GM06990 (cell line): ENCODE results near the gene ZBTB17.
"Not testable (repeated sequence)": the region's sequence is repeated elsewhere in the genome, so short reads cannot be mapped to it uniquely, and the experiment has no call there.

Experiments used
- DNase-seq: peaks from one replicate; pipeline ENCODE4 v3.0.0-alpha.2; 2011; ENCODE audit not compliant: insufficient read length; ENCODE audit errors: extremely low read depth
- H3K27me3 ChIP-seq: replicated peaks from 2 replicates; pipeline ENCODE4 v1.6.0; 2011; ENCODE audit warnings: low read length; ENCODE audit not compliant: control insufficient read depth, insufficient read depth
- H3K36me3 ChIP-seq: 2 replicates; pipeline ENCODE4 v1.5.1; 2011; ENCODE audit warnings: low read length; ENCODE audit not compliant: control insufficient read depth, insufficient read depth
- H3K4me3 ChIP-seq: replicated peaks from 2 replicates; pipeline ENCODE4 v1.5.1; 2011; ENCODE audit warnings: low read depth, mild to moderate bottlenecking, control low read depth, low read length
- CTCF ChIP-seq: IDR thresholded peaks from 2 replicates; pipeline ENCODE4 v1.5.1; 2011; ENCODE audit warnings: low read length, control low read depth, mild to moderate bottlenecking, inconsistent platforms; ENCODE audit not compliant: insufficient read depth, poor library complexity, severe bottlenecking

ZBTB17 gene

GRCh38 chr1:15908597-15908996, 67.3 kb downstream of the ZBTB17 start:
- Histone ChIP-seq H3K36me3 (peaks cover 5% of the 10 kb centered on the region), H3K27me3 (no peaks in the 10 kb centered on the region), H3K4me3 (no peak overlapping the region)
- DNase-seq, result no peak
- TF ChIP-seq CTCF, result no peak

GRCh38 chr1:15902882-15903281, 73.0 kb downstream of the ZBTB17 start:
- Histone ChIP-seq H3K36me3 (no peaks in the 10 kb centered on the region; the same call in none of the 2 replicates), H3K4me3 (no peak overlapping the region), H3K27me3 (no peaks in the 10 kb centered on the region)
- DNase-seq, result no peak
- no peak for TF ChIP-seq CTCF

- no peak for TF ChIP-seq CTCF
These were observed 75.1 kb downstream of the ZBTB17 start for GRCh38 chr1:15900662-15901279.

GRCh38 chr1:15899266-15899665, 76.6 kb downstream of the ZBTB17 start:
- DNase-seq, result no peak
- TF ChIP-seq CTCF, result no peak
- Histone ChIP-seq H3K4me3 (no peak overlapping the region), H3K36me3 (no peaks in the 10 kb centered on the region; the same call in none of the 2 replicates), H3K27me3 (no peaks in the 10 kb centered on the region)

More at GRCh38 chr1:15900662-15901279, 75.1 kb downstream of the ZBTB17 start:
- no peak for DNase-seq
- no peaks in the 10 kb centered on the region; the same call in none of the 2 replicates for H3K36me3 ChIP-seq
- no peak overlapping the region for H3K4me3 ChIP-seq
- H3K27me3 ChIP-seq, result no peaks in the 10 kb centered on the region

GRCh38 chr1:15896841-15897610, 78.9 kb downstream of the ZBTB17 start:
- H3K36me3 ChIP-seq, H3K27me3 ChIP-seq, H3K4me3 ChIP-seq, DNase-seq: not testable (repeated sequence)

GRCh38 chr1:15895233-15895632, 80.7 kb downstream of the ZBTB17 start:
- no peak for TF ChIP-seq CTCF
- DNase-seq, result no peak
- Histone ChIP-seq H3K36me3 (no peaks in the 10 kb centered on the region; the same call in none of the 2 replicates), H3K4me3 (no peak overlapping the region), H3K27me3 (no peaks in the 10 kb centered on the region)

- not testable (repeated sequence) for DNase-seq
These were observed 82.9 kb downstream of the ZBTB17 start for GRCh38 chr1:15892857-15893599.

More at GRCh38 chr1:15892857-15893599, 82.9 kb downstream of the ZBTB17 start:
- not testable (repeated sequence) for H3K4me3 ChIP-seq, H3K36me3 ChIP-seq, H3K27me3 ChIP-seq
